CD4-positive, alpha-beta T cell treated with Interferon alpha-2 for 1 hour (primary cell): ENCODE results near the gene SRMS.
A peak's percentile ranks its signal among the peaks of the same experiment; 100 is the strongest.

Experiments used
- DNase-seq, 2 donors: peaks; one replicate each; pipeline ENCODE4 v3.0.0-alpha.2; 2020 to 2022

The SRMS gene

DNA sequence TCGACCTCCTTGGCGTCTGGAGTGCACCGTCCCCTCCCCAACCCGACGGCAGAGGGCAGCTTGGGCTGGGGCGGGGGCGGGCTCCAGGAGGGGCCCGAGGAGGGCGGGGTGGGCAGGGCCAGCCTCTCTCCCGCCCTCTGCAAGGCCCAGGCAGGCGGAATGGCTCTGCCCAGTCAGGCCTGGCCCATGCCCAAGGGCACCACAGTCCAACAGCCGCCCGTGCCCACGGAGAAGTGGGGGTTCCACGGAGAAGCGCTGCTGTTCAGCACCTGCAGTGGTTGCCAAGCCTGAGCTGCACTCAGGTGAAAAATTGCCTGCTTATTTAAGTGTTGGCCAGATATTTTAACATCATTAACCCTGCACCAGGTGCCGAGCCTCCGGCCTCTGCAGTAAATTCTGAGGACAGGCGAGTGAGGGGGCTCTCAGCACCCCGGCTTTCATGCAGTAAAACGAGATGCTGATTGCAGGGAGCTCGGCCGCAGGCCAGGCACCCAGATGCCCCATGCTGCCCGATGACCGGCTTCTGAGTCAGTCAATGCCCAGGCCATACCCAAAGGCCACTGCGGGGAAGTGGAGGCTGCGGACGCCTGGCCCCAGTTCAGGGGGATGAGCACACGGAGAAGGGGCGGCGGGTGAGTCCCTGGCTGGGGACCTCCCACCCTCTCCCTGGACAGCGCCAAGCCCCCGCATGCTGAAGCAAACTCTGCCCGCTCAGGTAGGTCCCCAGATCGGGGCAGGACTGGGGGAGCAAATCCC is at the start of gene SRMS:
Gene SRMS, minus strand, starts transcription at position 25 of the 756 bp plus-strand sequence. CDS start 286 bp downstream, outside the sequence.
- no peak for DNase-seq

DNA sequence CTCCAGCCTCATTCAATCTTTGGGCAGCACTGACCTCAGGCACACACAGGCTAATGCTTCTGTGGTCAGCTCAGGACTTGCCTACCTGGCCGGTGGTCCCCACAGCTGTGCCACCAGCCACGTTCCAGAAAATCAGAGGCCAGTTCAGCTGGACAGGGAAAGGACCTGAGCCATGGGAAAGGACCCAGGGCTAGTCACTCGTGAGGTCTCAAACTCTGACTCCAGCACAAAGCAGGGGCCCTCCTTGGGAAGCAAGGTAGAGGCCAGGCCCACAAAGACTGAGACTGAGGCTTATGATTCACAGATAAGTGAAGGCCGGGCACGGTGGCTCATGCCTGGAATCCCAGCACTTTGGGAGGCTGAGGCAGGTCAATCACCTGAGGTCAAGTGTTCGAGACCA is 48.9 kb upstream of the SRMS start:
- no peak for DNase-seq

DNA sequence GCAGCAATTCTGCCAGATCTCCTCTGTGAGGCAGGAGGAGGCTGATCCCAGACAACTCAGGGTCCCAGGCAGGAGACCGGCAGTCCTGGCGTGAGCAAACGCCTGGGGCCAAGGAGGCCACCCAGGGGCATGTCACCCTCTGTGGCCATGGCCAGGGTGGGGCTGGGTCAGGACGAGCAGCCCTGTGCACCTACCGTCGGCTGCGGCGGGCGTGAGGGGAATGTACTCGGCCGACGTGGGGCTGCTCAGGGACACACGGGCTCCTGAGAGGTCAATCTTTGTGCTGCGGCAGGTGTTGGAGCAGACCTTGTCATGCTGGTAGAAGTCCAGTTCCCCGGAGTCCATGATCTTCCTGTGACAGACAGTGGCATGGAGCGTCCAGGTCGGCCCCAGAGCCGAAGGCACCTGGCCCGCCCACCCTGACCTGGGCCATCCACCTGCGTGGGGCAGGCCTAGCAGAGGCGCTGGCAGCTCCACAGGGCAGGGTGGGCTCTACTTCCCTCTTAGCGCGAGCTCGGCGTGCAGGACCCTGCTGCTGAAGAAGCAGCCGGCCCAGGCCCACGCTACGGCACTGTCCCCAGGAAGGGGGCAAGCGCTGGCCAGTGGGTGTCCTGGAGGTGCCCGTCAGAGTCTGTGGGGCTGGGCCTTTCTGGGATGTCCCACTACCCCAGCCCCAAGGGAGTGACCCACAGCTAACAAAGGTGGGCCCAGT is 48.0 kb upstream of the SRMS start:
- DNase-seq, result no peak

DNA sequence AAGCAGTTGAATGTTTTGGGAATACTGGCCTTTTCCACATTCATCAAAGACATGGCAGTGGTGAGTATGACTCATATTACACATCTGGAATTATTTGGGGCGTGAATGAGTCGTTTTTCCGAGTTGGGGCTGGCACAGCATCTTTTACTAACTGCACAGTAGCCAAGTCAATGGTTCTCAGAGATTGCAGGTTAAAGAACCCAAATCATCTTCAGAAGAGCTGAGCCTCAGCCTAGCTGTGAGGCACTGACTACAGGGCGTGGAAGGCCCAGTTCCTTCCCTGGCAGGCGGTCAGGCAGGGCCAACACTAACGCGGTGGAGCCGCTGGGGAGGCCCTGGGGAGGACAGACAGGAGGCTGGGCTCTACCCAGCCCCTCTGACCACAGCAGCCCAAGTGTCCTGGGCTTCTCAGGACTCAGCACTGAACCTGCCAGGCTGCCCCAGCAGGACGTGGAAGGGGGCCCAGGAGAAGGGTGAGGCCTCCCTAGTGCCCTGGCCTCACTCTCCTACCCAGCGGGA is 46.6 kb upstream of the SRMS start:
- DNase-seq, result no peak

DNA sequence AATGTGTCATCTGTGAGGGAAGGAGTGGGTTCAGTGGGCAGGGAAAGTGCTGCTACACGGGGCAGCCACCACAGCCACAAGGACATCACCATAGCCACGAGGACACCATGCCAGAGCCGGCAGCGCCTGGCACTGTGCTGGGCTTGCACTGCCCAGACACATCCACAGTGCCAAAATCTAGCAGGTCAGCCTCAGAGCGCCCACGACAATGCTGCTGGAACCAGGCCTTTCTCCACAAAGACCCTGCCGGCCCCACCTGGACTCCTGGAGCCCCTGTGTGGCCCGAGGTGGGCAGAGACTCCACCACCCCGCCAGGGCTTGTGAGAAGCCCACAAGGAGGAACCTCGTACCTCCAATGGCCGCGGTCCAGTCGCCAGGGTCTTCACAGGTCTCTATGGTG is 45.1 kb upstream of the SRMS start:
- DNase-seq, result no peak

DNA sequence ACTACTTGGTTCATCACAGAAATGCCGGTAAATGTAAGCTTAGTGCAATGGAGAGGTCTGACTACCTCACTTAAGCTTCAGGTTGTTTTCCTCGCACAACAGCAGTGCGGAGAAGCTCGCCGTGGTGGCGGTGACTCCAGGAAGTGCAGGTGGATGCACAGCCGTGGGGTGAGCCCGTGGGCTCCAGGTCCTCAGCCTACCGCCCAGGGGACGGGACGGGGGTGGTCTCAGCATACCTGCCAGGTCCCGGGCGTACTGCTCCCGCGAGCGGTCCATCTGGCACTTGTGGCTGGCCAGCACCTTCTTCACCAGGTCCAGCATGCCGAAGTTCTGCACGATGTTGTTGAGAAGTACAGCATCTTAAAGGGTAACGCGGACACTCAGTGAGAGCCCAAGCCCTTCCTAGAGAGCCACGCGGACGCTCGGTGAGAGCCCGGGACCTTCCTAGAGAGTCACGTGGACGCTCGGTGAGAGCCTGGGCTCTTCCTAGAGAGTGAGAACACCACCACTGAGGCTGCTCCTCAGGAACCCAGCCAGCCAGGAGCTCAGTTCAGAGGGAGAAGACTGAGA is 44.3 kb upstream of the SRMS start:
- no peak for DNase-seq

- DNase-seq, result no peak
Measured at GRCh38 chr20:63591147-63591533, 43.6 kb upstream of the SRMS start.

DNA sequence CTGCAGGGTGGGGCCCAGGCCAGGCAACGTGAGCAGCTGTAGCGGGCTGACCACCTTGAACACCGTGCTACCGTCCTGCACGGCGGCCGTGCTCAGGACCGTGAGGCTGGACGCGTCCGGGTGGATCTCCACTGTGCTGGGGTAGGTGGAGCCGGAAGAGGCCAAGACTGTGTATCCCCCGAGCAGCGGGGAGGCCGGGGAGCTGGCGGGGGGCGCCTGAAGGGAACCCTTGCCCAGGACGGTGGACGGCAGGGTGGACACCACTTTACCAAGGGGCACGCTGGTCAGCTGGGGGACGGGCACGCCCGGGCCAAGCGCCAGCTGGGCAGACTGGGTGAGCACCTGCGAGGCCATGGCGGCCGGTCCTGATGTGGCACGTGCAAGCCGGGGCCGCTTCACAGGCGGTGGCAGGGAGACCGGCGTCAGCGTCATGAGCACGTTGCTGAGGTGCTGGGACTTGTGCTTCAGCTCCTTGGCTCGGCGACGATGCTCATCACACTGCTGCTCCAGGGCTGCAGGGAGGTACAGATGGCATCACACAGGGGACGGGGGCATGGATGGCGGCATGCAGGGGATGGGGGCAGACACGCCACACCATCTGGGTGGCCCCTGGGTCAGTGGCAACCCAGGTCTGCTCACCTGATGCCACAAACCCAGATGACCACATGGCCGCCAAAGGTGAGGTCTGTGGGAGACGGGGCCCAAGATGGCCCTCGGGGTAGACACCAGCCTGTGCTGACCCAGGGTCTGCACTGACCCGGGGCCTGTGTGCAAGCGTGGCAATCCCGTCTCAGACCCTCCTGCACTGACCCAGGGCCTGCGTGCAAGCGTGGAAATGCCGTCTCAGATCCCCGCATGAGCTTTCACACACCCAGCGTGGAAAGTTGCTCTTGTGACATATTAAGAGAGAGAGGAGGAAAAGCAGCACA is 42.9 kb upstream of the SRMS start:
- DNase-seq, result no peak

GRCh38 chr20:63589261-63590217 is 42.0 kb upstream of the SRMS start:
- no peak for DNase-seq

- no peak for DNase-seq
Measured at GRCh38 chr20:63588641-63589041, 41.1 kb upstream of the SRMS start.

DNA sequence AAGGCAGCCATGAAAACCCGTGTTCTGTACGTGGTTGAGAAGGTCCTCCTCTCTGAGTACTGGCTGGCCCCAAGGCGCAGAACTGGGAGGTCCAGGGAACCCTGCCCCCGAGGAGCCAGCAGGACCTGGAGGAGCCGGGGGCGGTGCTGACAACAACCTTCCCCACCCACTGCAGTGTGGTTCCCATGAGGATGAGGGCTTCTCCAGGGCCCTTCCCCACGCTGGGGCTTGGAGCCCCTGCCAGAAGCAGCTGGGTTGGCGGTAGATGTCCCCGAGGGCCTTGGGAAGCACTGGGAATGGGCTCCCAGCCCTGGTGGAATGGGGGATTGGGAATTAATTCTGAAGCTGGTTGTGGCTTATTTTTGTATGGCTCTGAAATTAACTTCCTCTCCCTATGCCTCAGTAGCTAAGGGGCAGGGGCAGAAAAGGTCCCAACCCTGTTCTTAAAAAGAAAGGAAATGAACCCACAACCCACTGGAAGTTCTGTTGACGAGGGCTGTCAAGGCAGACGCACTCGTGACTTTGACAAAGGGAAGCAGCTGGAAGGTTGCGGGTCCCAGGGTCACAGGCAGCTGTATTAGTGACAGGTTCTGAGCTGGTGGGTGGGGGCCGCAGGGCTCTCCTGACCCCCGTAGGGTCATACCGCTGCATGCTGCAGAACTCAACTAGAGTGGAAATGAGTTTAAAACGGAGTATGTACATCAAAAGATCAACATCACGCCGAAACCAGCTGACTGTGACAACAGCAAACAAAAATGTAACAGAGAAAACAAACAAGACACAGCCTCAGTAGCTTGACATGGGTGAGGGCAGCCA is 40.4 kb upstream of the SRMS start:
- no peak for DNase-seq

GRCh38 chr20:63587256-63587655 is 39.7 kb upstream of the SRMS start:
- DNase-seq, result no peak

GRCh38 chr20:63586797-63587196 is 39.2 kb upstream of the SRMS start:
- no peak for DNase-seq

- no peak for DNase-seq
Measured at GRCh38 chr20:63585616-63586565, 38.3 kb upstream of the SRMS start.

GRCh38 chr20:63582382-63583063 is 35.0 kb upstream of the SRMS start:
- no peak for DNase-seq

DNA sequence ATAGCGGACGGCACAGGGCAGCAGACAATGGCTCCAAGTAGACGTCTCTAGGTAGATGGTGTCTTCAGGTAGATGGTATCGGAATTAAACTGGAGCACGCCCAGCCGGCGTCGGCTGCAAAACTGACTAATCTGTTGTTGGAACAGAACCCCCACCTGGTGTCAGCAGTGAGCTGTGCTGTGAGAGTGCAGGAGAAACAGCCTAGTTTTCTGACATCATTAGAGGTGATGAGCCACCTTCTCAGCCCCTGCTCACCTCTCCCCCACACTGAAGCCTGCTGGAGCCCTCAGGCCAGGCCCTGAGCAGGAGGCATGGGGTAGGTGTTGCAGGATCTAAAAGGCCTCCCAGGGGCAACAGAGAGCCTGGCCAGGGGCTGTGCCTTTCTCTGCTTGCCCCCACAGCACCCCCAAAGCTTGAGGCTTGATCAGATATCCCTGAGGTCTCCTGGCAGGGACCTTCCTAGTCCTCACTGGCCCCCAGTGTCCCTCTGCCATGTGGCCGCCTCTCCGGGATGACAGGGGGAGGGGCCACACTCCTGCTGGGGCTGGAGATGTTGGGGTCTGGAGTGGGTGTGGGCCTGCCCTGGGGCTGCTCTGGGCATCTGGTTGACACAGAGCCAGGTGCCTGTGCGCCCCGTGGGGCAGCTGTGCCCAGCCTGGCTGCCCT is 33.4 kb upstream of the SRMS start:
- DNase-seq, result peak; percentile 80 to 86

DNA sequence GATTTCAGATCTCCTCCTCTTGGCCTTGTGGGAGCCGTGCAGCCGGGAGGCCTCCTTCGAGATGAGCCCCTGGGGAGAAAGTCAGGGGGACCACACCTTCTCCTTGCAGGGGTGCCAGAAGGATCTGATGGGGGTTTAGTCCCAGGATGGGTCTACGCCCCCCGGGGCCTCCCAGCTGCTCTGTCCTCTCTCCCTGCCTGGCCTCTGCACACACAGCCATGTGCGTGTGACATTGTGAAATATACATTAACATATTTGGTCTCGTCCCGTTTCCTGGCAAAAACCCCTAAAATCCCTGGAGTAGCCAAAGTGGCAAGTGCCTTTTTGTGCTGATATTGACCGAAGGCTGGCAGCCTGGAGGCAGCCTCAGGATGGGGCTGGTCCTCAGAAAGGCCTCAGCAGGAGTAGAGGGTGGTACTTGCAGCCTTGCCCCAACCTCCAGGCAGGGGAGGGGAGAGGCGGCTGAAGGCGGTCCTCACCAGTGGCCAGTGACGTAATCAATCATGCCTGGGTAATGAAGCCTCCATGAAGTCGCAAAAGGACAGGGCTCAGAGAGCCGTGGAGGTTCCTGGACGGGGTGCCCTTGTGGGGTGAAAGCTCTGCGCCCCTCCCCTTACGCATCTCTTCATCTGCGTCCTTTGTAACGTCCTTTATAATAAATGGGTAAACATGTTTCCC is 31.6 kb upstream of the SRMS start:
- DNase-seq, result no peak
